HG03558 (cell line): ENCODE results near the gene OBSCN.
"Not testable (repeated sequence)": the region's sequence is repeated elsewhere in the genome, so short reads cannot be mapped to it uniquely, and the experiment has no call there.

Source experiments
- ATAC-seq: cut with Tn5 transposase; IDR thresholded peaks from one replicate; pipeline ENCODE4 v1.9.1; 2021; ENCODE audit warnings: moderate number of reproducible peaks; ENCODE audit not compliant: unreplicated experiment; ENCODE audit errors: extremely low read depth

The OBSCN gene

DNA sequence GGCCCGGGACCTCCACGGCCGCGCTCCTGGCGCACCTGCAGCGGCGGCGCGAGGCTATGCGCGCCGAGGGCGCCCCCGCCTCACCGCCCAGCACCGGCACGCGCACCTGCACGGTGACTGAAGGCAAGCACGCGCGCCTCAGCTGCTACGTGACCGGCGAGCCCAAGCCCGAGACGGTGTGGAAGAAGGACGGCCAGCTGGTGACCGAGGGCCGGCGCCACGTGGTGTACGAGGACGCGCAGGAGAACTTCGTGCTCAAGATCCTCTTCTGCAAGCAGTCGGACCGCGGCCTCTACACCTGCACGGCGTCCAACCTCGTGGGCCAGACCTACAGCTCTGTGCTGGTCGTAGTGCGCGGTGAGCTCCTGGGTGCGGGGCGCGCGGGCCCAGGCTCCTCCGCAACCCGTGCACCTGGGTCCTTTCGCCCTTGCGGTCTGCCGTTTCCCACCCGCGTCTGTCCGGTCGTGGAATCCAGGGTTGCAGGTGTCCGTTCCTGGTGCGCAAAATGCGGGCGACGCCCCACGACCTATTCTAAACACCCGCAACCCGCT, 4.6 kb downstream of the OBSCN start:
- no peak for ATAC-seq

DNA sequence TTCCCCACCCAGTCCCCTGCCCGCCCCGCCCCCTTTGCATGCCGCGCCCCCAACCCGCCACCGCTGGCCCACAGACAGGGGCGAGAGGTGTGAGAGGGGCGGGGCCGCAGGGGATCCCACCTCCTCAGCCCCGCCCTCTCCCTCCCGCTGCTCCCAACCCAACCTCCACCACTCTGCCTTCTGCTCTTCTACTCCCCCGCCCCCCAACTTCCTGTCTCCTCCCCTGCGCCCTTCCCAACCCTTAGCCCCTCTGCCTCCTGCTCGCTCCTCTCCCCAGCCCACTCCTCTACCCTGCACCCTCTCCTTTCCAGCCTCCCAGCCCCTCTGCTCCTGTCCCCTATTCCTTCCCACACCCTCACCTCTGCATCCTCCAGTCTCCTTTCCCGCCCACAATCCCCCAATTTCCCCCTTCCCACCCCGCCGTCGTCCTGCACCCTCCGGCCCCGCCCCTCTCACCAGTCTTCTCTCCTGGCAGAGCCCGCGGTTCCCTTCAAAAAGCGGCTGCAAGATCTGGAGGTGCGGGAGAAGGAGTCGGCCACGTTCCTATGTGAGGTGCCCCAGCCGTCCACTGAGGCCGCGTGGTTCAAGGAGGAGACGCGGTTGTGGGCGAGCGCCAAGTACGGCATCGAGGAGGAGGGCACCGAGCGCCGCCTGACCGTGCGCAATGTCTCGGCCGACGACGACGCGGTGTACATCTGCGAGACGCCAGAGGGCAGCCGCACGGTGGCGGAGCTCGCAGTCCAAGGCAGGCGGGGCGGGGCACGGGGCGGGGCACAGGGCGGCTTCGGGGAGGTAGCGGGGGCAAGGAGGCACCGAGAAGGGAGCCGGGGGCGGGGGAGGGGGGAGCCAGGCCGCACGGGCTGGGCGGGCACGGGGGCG, 5.4 kb downstream of the OBSCN start:
- ATAC-seq = peak; percentile 62

DNA sequence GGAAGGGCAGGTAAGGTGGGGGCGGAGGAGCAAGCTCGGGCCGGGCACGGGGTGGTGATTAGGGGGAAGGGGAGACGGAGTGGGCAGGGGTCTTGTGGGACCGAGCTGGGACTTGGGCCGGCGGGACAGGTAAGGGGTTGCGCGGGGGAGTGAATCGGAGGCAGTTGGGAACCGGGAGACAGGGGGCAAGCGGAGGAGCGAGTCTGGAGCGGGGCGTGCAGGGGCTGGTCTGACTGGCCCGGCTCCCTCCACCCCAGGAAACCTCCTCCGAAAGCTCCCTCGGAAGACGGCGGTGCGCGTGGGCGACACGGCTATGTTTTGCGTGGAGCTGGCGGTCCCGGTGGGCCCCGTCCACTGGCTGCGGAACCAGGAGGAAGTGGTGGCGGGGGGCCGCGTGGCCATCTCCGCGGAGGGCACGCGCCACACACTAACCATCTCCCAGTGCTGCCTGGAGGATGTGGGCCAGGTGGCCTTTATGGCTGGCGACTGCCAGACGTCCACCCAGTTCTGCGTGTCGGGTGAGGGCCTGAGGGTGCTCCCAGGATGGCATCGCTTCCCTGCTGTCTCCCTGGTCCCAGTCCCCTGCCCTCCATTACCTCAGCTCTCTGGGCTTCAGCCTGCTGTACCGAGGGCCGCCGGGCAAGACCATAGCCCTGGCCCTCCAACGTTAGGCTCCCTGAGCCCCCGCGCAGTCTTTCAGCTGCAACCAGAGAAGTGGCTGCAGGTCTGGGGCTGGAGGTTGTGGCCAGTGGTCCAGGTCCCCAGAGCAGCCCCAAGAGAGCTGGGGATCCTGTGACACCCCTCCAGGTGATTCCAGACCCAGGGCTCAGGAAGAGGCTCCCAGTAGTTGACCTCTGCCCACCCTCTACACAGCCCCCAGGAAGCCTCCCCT, 6.3 kb downstream of the OBSCN start:
- no peak for ATAC-seq

DNA sequence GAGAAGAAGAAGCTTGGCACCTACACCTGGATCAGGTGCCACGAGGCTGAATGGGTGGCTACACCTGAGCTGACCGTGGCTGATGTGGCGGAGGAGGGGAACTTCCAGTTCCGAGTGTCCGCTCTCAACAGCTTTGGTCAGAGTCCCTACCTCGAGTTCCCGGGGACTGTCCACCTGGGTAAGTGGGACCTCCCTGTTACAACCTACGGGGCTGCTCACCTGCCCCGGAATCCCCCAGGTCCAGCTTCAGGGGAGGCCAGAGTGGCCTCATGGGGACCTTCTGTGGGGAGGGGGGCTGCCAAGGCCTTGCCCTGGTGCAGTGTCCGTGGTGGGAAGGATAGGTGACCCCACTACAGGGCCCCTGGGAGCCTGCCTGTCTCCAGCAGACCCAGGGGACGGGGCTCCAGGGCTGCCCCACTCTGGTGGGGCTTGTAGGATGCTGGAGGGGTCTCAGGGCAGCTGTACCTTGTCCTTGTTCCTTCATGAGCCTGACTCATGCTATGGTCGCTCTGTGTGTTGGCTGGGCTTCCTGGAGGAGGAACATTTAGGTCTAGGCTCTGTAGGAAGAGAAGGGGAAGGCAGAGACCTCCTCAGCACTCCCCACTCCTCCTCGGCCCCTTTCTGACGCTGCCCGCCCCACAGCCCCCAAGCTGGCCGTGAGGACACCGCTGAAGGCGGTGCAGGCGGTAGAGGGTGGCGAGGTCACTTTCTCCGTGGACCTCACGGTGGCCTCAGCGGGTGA, 7.2 kb downstream of the OBSCN start:
- no peak for ATAC-seq

DNA sequence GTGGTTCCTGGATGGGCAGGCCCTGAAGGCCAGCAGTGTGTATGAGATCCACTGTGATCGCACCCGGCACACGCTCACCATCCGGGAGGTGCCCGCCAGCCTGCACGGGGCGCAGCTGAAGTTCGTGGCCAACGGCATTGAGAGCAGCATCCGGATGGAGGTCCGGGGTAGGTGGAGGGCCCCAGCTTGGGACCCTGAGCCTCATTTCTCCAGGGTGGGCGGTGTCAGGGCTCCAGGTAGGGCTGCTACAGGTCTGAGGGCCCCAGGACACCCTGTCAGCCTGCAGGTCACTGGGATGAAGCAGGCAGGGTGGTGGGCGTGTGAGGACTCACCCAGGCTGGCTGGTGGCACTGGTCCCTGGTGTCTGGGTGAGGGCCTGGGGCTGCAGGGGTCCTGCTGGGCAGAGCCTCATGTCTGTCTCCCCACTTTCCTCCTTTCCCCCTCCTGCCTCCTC, 7.8 kb downstream of the OBSCN start:
- ATAC-seq = no peak

DNA sequence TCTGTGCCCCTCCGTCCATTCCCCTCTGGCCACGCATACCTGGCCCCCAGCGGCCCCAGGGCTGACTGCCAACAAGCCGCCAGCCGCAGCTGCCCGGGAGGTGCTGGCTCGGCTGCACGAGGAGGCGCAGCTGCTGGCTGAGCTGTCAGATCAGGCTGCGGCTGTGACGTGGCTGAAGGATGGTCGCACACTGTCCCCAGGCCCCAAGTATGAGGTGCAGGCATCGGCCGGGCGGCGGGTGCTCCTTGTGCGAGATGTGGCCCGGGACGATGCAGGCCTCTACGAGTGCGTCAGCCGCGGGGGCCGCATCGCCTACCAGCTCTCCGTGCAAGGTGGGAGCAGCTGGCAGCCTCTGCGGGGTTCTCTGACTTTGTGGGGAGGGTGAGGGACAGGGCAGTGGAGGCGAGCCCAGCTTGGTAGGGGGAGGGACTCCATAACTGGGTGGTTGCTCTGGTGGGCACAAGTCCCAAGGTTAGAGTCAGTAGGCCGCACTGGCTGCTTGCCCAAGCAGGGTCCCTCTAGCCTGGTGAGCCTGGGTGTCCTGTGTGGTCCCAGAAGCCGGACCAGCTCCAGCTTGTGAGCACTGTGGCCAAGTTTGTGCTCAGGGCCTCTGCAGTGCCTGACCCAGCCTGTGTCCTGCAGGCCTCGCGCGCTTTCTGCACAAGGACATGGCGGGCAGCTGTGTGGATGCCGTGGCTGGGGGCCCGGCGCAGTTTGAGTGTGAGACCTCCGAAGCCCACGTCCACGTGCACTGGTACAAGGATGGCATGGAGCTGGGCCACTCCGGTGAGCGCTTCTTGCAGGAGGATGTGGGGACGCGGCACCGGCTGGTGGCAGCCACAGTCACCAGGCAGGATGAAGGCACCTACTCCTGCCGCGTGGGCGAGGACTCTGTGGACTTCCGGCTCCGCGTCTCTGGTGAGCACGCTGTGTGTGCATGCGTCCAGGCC, 8.8 kb downstream of the OBSCN start:
- no peak for ATAC-seq

DNA sequence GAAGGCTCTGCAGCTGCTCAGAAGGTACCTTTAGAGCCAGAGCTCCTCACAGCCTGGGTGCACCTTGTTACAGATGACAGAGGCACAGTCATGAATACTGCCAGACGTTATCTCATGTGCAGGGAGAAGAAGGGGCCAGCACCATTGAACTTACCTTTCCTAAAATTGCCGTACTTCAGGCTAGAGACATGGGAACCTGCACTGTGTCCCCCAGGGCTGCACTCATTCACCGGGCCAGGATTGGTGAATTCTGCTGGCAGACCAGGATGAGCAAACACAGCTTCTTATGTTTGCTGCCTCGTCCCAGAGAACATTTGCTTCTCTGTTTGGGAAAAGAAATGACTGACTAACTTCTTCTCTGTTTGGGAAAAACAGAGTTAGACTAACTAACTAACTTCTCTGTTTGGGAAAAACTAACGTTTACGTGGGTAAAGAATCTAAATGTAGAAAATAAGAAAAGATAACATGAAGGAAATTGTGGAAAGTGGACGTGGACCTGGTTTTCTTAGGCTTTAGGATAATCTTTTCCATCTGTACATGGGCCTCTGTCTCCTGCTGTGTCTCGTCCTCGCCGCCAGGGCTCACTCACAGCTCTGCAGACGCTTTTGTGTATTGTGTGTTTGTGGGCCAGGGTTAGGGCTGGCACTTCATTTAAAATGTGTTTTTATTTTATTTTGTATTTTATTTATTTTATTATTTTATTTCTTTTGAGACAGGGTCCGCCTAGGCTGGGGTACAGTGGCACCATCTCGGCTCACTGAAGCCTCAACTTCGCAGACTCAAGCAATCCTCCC, 9.9 kb downstream of the OBSCN start:
- no peak for ATAC-seq

DNA sequence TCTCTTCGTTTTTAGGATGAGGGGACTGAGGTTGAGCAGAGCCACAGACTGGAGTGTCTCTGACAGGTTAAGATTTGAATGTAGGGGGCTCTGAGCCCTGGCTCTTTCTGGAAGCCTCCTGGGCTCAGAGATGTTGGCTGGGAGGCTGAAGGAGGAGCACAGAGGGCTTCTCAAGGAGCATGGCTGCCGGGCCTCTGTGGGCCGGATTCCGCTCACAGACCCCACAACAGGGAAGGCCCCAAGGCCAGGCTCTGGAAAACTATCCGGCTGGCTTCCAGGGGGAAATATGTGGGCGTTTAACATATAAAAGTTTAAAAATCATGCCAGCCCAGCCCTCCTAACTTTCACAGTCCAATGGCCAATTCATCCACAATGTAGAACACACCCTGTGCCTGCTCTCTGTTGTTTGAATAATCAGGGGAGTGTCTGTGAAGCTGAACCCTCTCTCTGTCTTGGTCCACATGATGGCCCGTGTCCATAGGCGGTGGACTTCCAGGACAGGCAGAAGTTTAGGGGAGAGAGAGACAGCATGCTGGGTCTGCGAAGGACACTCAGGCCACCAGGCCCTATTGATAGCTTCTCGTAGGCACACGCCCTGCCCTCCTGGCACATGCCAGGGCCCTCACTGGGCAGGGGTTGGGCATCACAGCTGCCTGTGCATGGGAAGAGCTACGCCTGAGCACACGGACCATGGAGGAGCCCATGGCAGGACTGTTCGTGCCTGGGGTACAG, 10.8 kb downstream of the OBSCN start:
- no peak for ATAC-seq

DNA sequence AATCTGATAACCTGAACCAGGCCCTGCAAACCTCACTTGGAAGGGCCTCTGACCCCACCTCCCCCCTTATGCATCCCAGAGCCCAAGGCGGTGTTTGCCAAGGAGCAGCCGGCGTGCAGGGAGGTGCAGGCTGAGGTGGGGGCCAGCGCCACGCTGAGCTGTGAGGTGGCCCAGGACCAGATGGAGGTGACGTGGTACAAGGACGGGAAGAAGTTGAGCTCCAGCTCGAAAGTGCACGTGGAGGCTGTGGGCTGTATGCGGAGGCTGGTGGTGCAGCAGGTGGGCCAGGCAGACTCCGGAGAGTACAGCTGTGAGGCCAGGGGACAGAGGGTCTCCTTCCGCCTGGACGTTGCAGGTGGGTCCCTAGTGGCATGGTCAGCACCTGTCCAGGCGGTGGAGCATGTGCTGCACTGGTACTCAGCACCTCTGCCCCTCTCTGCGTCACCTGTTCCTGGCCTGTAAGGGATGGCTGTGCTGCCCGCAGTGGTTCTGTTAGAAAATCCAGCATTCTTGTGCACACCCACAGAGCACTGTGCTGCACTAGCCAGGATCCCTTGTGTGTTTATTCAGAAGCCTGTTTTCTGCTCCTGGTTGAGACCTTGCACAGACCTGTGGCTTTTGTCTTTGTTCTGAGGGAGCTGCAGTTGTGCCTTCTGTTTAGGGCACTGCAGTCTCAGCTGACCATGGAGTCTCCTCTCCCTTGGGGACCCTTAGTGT, 11.6 kb downstream of the OBSCN start:
- no peak for ATAC-seq

DNA sequence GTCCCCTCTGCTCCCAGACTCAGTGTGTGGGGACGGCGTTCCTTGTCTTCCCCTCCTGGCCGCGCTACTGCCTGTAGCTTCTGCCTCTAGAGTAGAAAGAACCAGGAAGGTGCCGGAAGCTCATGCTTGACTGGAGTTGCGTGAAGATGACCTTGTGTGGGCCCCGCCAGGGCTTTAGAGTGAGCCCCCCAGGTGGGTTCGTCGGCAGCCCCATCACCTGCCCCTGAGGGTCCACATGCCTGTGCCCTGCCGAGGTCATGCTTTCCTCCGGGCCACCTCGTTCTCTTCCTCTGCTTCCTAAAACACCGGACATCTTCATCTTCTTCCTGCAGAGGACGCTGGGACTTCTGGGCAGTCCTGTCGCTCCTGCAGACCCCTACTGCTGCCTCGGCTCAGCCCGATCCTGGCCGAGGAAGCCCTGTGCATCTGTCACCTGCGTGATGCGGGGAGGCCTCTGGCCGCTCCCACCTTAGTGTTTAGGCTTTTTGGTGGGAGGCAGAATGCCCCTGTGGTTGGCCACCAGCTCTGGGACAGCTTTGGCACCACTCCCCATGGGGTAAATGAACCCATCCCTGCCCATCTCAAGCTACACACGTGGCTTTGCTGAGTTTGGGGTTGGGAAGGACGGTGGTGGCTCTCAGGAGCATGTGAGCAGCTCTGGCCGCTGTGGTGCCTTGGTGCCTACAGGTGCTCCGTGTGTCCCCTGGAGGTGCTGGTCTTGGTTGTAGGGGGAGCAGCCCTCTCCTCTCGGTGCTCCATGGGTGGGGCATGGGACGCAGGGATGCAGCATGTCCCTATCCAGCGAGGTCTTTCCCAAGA, 12.3 kb downstream of the OBSCN start:
- no peak for ATAC-seq

DNA sequence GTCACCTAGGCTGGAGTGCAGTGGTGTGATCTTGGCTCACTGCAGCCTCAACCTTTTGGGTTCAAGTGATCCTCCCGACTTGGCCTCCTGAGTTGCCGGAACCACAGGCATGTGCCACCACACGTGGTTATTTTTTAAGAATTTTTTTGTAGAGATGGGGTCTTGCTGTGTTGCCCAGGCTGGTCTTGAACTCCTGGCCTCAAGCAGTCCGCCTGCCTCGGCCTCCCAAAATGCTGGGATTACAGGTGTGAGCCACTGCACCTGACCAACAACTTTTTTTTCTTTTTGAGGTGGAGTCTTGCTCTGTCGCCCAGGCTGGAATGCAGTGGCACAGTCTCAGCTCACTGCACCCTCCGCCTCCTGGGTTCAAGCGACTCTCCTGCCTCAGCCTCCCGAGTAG, 13.3 kb downstream of the OBSCN start:
- ATAC-seq = not testable (repeated sequence)

DNA sequence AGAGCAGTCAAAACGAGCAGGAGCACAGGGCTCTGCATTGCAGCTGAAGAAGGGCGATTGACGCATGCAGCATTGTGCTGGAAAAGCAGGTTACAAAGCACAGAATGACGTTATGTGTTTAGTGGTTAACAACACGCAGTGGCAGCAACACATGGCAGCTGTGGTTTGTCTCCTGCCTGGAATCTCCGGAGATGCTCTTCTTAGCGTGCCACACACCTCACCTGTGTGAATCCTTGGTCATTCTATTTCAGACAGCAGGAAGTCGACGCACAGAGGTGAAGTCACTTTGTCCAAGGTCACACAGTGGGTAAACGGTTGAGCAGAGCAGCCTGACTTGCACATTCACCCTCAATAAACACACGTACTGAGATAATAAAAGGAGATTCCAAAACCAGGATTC, 14.7 kb downstream of the OBSCN start:
- ATAC-seq = no peak

DNA sequence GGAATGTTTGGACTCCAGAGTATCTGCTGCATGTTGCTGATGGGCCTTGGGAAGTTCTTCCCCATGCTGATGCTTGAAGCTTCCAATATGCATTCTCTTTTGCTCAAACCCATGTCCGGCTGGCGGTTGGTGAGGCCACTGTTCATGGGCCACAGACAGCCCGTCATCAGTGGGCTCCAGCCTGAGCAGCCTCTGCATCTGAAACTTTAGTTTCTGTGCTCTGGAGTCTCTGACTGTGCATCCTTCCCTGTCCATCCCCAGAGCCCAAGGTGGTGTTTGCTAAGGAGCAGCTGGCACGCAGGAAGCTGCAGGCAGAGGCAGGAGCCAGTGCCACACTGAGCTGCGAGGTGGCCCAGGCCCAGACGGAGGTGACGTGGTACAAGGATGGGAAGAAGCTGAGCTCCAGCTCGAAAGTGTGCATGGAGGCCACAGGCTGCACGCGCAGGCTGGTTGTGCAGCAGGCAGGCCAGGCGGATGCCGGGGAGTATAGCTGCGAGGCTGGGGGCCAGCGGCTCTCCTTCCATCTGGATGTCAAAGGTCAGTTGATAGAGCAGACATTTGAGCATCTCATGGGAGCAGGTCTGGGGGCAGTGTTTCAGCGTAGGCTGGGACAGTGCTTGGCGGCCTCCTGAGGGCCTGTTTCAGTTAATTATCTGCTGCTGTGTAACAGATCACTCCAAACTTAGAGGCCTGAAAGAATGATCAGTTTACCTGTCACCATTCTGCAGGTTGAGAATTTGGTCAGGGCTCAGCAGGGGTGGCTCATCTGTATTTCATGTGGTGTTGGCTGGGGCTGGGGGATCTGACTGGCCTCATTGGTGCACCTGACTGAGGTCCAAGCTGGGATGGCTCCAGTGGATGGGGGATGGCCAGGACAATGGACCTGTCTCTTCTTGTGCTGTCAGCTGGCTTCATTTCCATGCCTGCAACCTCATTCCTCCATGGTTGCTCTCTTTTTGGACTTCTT, 16.6 kb downstream of the OBSCN start:
- no peak for ATAC-seq

DNA sequence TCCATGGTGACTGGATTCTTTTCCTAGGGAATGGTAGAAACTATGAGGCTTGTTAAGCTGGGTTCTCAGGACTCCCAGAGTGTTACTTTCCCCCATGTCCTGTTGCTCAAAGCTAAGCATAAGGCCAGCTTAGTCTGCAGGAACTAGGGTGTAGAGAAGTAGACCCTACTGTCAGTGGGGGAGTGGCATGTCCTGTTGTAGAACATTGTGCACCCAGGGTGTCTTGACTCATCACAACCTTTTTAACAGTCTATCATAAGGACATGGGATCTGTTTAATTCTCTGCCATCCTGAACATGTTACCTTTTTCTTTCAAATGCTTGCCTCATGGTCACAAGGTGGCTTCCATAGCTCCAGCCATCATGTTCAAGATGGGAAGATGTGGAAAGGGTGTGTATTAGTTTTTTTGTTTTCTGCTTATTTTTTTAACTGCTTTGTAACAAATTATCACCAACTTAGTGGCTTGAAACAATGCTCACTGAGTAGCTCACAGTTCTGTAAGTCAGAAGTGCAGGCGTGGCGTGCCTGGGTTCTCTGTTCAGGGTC, 17.4 kb downstream of the OBSCN start:
- ATAC-seq = no peak

DNA sequence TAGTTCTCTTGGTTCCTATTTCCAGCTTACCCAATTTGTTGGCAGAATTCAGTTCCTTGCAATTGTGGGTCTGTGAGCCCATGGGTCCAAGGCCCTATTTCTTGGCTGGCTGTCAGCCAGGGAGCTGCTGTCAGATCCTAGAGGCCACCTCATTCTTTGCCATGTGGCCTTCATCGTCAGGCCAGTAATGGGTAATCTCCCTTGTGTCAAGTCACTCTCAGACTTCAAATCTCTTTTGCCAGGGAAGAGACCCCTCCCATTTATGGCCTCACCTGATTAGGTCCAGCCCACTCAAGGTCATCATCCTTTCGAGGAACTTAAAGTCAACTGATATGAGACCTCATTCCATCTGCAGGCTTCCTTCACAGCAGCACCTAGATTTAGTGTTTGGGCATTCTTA, 17.9 kb downstream of the OBSCN start:
- ATAC-seq = no peak
